Stimulated activated CD8-positive, alpha-beta memory T cell treated with anti-CD3 and anti-CD28 coated beads, Interleukin-15, amount 100 ng/mL, for 4 hours (primary cell): ENCODE measurements around the gene HSF2BP.
"Not testable (repeated sequence)": the region's sequence is repeated elsewhere in the genome, so short reads cannot be mapped to it uniquely, and the experiment has no call there.

Source experiments
- DNase-seq, 2 donors: peaks; one replicate each; pipeline ENCODE4 v3.0.0-alpha.2; 2020; ENCODE audit warnings: low read depth in 2 of 2

The HSF2BP gene

DNA sequence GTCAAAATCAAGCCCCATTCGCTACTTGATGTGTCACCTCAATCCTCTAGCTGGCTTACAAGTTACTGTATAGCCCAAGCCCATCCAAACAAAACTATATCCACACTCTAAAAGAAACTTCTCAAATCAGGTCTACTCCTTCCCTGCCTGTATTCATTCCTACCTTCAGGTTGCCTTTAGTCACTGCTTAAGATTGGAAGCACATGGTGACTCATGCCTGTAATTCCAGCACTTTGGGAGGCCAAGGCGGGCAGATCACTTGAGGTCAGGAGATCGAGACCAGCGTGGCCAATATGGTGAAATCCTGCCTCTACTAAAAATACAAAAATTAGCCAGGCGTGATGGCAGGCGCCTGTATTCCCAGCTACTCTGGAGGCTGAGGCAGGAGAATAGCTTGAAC, 7.4 kb downstream of the HSF2BP start:
- DNase-seq: not testable (repeated sequence)

DNA sequence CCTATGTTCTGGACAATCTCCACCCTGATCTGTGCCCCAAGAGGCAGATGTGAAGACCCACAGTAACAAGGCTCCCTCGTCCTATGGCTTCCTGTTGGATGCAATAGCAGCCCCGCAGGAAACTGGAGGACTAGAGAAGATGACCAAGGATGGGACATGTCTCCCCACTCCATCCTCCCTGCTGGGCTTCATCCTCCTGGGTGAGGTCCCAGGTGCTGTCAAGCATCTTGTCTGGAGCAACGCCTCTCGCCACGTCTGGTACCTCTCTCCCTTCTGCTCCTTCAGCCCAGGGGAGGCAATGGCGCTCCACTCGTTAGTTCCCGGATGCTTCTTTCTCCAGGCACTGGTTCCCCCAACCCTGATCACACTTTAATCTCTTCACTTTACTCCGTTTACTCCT, 11.1 kb downstream of the HSF2BP start:
- no peak for DNase-seq

DNA sequence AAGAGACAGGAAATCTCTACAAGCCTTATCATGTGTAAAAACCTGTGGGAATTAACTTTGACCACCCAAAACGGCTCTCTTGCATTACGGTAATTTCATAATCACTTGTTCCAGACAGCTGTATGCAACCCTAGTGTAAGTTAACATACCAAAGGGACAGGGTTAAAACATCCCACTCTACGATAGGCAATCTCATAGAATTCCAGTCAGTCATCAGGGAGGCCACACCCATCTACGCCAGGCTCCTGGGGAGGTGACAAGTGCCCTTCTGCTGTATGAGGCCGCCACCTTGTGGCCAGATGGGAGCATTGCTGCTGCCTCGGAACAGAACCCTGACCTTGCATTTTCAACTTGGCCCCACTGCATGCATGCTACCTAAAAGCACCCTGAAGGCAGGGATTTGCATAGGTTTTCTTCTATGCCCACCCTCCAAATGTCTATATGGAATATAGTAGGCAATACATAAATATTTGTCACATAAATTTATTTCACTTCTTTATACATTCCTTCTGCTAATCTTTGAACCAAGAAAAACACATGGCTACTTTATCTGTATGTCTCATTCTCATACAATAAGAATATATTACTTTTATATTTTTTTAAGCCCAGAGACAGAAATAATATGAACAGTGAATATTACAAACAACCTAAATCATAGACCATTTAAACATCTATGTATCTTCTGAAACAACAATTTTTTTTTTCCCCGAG, 12.6 kb downstream of the HSF2BP start:
- peak; percentile 61 to 80 for DNase-seq

DNA sequence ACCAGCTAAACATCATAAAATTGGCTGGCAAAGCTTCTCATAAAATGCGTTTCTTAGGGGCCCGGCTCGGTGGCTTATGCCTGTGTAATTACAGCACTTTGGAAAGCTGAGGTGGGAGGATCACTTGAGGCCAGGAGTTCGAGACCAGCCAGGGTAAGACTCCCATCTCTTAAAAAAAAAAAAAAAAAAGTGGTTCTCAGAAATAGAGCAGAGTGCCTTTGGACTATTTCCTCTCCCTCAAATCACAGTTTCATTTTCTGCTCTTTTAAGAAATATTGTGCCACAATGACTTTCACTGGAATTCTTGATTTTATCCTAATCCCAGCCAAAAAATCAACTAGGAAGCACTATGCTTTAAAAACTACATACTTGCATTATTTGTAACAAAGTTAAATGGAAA, 13.3 kb downstream of the HSF2BP start:
- no peak for DNase-seq

DNA sequence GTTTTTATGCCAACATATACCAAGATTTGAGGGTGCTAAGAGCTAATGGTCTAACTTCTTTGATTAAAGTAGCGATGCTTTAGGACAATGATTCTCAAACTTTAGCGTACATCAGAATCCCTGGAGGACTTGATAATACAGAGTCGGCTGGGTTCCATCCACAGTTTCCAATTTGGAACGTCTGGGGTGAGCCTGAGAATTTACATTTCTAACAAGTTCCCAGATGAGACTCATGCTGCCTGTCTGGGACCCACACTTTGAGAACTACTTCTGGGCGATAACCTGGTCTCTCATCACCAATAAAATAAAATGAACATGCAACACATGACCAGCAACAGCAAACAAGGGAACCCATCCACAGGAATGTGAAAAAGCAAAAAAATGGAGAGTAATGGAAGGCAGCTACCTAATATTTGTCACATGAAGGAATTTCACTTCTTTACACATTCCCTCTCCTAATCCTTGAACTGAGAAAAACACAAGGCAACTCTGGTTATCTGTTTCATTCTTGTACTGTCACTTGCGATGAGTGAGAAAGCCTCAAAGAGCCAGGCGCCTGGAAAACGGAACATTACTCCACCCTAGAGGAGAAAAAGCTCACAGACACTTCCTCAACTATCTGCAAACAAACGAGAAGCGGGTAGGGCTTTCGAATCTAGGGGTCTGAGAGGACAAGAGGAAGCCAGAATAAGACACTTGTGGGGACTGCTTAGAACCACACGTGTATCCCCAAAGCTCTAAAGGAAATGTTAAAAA, 14.0 kb downstream of the HSF2BP start:
- no peak for DNase-seq

DNA sequence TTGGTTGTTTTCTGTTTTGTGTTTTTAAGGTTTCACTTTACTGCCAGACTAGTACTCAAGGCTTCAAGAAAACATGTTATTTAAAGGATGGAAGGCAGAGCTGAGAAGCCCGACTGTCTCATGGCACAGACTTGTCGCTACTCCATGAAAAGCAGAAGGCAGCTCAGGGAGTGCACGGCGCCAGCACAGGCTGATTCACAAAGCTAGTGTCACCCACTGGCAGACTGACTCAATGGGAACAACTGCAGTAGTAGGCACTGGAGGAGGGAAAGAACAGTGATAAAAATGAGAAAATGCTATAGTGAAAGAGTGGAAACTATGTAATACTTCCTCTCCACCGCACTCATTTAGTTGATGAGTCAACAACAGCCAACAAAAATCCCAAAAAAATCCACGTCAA, 14.7 kb downstream of the HSF2BP start:
- DNase-seq: no peak

DNA sequence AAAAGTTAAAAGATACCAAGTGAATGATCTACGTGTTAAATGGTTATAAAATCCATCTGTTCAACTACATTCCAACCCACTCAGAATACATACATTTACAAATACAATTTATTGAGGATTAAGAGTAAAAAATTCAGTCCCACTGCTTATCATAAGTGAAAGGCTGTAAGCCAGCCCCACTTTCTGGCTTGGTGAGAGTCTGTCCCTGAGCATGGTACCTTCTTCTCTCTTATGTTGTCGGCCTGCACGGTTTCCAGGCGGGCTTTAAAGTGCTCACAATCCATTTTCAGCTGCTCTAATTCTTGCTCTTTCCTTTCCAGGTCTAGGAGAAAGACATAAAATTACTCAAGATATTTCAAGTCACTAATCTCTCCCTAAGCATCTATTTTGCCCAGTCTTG, 15.2 kb downstream of the HSF2BP start:
- DNase-seq: no peak

DNA sequence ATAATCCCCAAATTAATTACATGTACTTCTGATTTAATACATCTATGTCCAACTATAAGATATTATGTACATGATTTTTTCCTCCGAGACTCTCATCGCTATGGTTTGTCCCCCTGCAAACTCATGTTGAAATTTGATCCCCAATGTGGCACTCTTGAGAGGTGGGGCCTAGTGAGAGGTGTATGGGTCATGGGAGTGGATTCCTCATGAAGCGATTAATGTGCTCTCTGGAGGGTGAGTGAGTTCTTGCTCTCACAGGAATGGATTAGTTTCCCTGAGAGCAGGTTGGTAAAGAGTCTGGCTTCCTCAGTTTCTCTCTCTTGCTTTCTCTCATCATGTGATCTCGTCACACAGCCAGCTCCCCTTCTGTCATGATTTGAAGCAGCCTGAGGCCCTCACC, 16.1 kb downstream of the HSF2BP start:
- no peak for DNase-seq

DNA sequence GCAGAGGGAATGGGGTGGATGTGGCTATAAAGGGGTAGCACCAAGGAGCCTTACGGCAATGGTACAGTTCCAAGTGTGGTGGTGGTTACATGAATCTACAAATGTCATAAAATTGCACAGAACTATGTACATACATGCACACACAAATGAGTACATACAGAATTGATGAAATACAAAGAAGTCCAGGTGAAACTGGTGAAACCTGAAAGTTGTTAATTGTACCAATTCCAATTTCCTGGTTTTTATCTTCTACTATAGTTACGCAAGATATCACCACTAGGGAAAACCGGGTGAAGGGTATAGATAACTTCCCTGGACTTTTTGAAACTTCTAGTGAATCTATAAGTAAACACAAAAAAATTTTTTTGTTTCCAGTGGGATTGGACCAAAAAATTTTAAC, 18.9 kb downstream of the HSF2BP start:
- no peak for DNase-seq

DNA sequence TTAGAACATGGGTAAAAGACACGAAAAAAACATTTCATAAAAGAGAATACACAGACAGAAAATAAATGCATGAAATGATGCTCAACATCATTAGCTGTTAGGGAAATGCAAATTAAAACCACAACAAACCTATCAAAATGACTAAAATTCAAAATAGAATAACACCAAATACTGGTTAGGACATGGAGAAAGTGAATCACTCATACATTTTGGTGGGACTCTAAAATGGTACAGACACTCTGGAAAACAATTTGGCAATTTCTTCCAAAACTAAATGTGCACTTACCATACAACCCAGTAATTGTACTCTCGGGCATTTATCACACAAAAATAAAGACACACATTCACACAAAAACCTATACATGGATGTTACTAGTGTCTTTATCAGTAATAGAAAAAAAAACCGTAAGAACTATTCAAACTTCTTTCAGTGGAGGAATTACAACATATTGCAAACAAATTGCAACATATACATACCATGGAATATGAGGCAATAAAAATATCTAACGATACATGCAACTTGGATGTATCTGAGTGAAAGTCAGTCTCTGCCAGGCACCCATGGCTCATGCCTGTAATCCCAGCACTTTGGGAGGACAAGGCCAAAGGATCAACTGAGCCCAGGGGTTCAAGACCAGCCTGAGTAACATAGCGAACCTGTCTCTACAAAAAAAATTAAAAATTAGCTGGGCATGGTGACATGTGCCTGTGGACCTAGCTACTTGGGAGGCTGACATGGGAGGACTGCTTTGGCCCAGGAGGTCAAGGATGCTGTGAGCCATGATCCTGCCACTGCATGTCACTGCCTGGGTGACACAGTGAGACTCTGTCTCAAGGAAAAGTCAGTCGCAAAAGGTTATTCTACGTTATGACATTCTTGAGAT, 19.6 kb downstream of the HSF2BP start:
- no peak for DNase-seq

DNA sequence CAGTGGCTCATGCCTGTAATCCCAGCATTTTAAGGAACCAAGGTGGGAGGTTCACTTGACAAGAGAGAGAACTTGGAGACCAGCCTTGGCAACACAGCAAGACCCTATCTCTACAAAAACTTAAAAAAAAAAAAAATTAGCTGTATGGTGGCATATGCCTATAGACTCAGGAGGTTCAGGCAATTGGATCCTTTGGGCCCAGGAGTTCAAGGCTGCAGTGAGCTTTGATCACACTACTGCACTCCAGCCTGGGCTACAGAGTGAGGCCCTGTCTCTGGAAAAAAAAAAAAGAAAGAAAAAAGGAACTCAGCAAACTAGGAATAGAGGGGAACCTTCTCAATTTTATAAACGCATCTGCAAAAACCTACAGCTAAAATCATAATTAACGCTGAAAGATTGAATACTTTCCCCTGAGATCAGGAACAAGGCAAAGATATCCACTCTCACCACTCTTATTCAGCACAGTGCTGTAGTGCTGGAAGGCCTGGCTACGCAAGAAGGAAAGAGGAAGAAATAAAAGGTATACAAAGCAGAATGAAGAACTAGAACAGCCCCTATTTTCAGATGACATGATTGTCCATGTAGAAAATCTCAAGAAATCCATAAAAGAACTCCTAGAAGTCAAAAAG, 21.6 kb downstream of the HSF2BP start:
- no peak for DNase-seq

DNA sequence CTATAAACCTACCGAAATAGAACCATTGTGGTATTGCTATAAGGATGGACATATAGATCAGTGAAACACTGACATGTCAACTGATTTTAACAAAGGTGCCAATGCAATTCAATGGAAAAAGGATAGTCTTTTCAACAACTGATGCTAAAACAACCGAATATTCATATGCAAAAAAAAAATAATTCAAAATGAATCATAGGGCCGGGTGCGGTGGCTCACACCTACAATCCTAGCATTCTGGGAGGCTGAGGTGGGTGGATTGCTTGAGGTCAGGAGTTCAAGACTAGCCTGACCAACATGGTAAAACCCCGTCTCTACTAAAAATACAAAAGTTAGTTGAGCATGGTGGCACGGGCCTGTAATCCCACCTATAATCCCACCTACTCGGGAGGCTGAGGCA, 23.9 kb downstream of the HSF2BP start:
- no peak for DNase-seq

DNA sequence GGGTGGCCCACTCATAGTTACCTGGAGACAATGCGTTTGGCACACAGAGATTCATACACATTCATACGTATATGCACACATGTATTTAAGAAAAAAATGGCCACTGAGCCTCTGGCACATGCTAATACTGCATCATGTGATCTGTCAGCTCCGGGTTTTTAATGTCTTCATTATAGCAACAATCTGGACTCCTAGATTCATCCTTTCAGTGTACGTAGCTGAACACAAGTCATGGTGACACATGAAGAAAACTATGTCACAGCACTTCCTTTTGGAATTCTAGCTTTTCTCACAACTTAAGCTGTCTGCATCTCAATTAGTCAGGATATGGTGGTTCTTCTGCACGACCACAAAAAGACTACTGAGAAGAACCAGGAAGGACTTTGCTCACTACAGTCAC, 24.7 kb downstream of the HSF2BP start:
- DNase-seq: no peak

DNA sequence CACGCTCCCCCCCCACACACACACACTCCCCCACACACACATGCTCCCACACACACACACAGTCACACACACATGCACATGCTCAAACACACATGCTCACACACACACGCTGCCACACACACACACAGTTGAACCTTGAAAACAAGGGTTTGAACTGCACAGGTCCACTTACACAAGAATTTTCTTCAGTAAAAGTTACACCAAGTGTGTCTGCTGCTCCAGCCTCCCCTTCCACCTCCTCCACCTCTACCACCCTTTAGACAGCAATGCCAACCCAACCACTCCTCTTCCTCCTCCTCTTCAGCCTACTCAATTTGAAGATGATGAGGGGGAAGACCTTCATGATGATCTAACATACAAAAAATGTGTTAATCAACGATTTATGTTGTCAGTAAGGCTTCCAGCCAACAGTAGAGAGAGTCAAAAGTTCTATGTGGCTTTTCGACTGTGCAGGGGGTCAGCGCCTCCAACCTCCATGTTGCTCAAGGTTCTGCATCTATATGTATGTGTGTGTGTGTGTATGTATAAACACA, 26.8 kb downstream of the HSF2BP start:
- DNase-seq: no peak

DNA sequence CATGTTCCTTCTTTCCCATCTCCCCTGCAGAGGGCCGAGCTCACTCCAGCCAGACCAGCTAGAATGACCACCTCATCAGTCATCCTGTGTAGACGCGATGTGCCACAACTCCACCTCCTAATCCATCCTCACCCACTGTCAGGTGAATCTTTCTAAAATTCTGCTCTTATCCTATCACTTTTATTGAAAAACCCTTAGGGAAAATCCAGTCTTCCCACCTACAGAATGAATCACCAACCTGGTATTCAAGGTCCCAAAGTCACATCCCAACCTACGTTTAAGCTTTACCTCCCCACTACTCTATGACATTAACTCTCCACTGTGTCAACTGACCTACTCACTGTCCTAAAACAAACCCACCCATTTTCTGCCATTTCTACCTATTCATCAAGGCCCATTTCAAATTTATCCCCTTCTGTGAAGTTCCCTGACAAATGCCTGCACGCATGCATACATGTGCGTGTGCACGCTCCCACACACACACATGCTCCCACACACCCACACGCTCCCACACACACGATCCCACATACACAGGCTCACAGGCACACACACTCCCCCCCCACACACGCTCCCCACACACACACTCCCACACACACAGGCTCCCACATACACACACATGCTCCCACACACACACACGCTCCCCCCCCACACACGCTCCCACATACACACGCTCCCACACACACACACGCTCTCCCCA, 27.7 kb downstream of the HSF2BP start:
- DNase-seq: no peak

DNA sequence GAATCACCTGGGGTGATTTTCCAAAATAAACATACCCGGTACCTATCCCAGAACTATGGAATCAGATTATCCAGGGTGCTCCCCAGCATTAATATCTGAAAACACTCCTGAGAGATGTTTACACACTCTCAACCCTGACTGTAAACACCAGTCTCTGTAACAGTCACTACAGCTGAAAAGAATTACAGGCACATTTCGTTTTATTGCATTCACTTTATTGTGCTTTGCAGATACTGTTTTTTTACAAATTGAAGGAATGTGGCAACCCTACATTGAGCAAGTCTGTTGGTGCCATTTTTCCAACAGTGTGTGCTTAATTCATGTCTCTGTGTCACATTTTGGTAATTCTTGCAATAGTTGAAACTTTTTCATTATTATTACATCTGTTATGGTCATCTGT, 31.8 kb downstream of the HSF2BP start:
- DNase-seq: no peak

DNA sequence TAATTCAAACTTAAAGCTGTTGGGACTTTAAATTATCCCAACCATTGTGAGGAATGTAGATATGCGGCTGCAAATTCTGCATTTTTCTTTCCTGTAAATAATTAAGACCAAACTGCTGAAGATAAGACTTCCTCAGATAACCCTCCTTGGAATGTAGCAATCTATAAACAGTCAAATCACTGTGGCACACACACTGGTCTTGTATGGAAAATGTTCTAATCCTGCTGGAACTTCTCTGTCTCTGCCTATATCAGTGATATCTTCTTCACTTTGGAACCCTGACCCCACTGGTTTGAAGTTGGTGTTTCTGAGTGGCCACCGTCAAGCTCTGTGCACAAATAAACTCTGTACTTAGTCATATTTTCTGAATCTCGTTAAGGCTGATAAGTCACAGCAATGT, 32.9 kb downstream of the HSF2BP start:
- no peak for DNase-seq

DNA sequence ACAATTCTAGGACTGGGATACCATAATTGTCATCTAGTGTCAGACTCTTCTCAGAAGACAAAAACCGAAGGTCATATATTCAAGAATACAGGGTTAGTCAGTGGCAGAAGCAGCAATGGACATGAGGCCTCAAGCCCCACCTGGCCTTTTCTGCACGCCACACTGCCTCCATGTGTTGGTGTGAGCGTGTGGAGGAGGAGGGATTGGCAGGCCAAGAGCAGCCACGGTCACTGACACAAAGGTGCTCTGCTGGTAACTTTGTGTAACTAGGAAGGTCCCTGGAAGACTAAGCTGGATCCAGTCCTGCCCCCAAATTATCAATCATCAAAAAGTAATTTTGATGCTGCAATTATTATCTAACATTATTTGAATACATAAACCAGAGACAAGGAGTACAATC, 34.9 kb downstream of the HSF2BP start:
- no peak for DNase-seq

DNA sequence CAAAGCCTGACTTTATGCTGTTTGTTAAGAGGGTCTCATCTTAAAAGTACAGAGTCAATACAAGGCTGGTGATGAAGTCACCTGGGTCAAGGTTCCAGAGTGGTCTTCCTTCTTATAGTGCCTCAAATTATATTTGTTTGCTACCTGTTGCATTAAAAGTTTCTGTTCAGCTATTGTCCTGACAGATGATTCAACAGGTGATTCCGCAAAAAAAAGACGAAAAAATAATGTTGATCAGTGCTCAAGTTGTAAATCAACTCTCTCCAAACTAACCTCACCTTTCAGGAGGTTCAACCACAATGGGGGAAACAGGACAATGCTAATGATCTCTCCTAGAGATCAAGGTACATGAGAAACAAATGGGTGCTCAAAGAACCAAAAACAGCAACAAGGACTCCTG, 35.7 kb downstream of the HSF2BP start:
- DNase-seq: no peak

DNA sequence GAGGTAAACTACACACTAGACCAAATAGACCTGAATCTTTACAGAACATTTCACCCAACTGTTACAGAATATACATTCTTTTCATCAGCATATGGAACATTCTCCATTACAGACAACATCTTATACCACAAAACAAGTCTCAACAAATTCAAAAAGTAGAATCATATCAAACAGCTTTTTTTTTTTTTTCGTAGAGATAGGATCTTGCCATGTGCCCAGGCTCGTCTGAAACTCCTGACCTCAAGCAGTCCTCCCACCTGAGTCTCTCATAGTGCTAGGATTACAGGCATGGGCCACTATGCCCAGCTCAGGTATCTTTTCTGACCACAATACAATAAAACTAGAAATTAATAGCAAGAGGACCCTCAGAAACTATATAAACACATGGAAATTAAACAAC, 36.5 kb downstream of the HSF2BP start:
- no peak for DNase-seq

DNA sequence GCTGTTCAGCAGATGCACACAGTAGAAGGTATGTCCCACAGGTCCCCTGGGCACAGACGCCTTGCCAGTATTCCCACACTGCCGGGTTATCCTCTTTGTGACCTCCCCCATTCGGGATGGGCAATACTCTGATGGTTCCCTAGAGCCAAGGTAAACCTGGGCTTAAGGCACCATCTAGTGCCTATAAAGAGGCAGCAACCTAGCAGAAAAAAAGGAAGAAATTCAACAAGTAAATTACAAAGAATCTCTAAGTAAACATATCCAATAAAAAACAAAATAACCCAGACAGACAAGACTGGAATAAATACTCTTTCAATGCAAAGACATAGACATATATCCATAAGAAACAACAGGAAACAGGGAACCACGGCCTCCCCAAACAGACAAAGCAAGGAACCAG, 39.4 kb downstream of the HSF2BP start:
- DNase-seq: no peak
